Glomerular endothelial cell (primary cell): Measurements from ENCODE around the gene SYNE3. TPM values are rescaled to one million over a fixed set of nuclear protein-coding genes. Genes with fewer than 3 reads are reported as not detected.

ENCODE experiments used
- DNase-seq: peaks from one replicate; pipeline ENCODE4 v3.0.0-alpha.2; 2011; ENCODE audit warnings: low read depth, low spot score; ENCODE audit errors: extremely low read depth
- total RNA-seq: library from RNA; depleted of rRNA; stranded (reverse); fragments of >200 nt; gene quantifications from 2 replicates; pipeline ENCODE4 v1.2.3, GENCODE V29; 2015

The SYNE3 gene
- total RNA-seq = 5.8 and 7.4 TPM in 2 replicates

DNA sequence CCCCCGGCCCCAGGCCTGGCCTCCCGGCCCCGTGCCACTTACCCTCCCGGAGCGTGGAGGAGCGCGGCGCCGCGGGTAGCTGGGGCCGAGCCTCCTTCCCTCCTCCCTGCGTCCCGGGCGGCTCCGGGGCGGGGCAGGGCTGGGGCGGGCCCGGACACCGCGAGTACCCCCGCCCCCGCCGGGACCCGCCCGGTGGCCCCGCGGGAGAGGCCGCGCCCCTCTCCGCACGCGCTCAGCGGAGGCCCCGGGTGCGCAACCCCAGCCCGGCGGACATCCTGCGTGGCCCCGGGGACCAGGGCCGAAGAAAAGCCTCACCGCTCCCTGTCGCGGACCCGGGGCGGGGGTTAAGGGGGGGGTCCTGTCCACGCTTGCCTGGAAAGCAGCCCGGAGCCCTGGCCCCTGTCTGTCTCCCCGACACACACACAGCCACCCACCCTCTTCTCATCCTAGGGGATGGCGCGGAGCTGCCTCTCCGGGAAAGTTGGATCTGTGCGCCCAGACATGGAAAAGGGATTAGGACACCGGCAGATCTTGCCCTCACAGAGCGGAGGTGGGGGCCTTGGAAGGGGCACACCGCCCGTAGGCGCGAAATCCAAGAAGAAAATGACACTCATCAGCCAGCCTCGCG is at the start of gene SYNE3:
Gene SYNE3, minus strand, starts transcription at position 97 of the 628 bp plus-strand sequence. CDS start 40,829 bp downstream, outside the sequence.
- DNase-seq = no peak

DNA sequence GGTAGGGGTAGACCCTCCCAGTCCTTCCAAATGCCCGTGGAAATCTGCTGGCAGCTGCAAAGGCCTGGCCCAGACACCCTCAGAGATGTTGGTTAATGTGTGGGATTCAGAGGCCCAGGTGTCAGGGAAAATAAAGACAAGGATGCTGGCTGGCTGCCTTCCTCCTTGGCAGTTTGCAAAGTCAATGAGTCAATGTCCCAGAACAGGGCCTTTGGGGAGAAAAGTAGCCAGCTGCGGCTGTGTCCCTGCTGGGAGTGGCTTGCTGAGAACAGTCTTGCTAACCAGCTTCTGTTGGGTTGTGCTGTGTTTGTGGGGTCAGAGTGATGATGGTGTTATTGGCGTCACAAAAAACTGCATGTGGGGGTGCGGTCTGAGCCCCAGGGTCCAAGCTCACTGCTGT is 47.6 kb upstream of the SYNE3 start:
- DNase-seq = no peak

DNA sequence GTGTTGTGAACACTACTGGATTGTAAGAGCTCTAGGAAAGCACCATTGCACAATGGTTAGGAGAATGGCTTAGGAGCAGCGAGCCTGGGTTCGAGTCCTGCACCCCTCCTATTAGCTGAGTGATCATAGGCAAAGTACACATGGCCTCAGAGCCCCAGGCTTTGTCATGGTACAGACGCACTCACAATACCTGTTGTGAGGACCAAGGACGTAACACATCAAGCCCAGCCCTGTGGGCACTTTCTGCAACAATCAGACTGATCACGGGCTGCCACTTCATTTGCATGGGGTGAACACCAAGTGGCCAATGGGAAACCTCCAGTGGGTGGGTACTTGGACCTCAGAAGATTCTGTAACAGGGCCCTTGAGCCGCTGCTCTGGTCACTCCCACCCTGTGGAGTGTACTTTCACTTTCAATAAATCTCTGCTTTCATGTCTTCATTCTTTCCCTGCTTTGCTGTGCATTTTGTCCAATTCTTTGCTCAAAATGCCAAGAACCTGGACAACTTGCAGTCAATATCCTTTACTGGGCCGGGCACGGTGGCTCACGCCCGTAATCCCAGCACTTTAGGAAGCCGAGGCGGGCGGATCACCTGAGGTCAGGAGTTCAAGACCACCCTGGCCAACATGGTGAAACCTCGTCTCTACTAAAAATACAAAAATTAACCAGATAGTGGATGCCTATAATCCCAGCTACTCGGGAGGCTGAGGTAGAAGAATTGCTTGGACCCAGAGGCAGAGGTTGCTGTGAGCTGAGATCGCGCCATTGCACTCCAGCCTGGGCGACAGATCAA is 46.6 kb upstream of the SYNE3 start:
- DNase-seq = no peak

GRCh38 chr14:95561001-95561412 is 44.6 kb upstream of the SYNE3 start:
- peak; percentile 62 for DNase-seq

- DNase-seq = no peak
These were observed 42.8 kb upstream of the SYNE3 start for GRCh38 chr14:95559203-95559602.

DNA sequence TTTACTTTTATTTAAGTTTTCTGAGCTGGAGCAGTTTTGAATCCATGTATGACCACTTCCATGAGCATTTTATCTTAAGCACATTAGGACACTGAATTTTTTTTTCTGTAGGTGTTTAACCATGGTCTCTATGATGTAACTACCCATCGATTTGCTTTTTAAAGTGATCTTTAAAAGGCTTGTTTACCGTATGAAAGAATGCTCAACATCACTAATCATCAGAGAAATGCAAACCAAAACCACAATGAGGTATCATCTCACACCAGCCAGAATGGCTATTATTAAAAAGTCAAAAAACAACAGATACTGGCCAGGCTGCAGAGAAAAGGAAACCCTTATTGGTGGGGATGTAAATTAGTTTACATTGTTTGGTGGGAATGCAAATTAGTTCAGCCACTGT is 41.4 kb upstream of the SYNE3 start:
- DNase-seq = no peak

- DNase-seq = no peak
These were observed 40.8 kb upstream of the SYNE3 start for GRCh38 chr14:95557291-95557690.

- DNase-seq = no peak
These were observed 38.6 kb upstream of the SYNE3 start for GRCh38 chr14:95555053-95555452.

DNA sequence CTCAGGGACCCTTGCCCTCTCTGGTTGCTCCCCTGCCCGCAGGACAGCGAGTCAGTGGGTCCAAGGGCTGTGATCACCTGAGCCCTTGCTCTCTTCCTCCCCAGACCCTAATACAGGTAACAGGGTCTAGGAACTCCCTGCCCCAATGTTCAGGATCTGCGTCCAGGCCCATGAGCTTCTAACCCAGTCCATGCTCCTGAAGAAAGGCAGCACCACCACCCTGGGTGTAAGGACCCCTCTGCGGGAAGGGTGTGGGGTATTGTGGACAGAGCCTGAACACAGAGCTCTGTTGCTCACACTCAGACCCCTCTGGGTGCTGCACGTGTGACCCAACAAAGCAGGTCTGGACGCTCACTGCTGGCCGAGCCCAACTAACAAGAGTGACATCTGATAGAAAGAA is 36.7 kb upstream of the SYNE3 start:
- no peak for DNase-seq

DNA sequence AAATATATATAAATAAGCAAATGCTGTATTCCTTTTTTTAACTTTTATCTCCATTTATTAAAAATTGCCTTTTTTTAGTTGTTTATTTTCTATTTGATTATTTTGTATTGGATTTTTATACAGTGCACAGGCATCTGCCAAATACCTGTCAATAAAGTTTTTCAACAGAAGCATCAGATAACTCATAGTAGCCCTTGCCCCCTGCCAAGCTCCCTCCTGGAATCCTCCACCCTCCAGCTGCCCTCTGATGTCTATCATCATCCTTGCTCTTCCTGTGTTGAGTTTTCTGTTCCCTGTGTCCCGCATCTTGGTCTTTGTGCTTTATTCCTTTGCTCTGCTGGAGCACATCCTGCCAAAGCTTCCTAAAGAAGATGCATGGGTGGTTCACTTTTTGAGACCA is 35.0 kb upstream of the SYNE3 start:
- DNase-seq = no peak

DNA sequence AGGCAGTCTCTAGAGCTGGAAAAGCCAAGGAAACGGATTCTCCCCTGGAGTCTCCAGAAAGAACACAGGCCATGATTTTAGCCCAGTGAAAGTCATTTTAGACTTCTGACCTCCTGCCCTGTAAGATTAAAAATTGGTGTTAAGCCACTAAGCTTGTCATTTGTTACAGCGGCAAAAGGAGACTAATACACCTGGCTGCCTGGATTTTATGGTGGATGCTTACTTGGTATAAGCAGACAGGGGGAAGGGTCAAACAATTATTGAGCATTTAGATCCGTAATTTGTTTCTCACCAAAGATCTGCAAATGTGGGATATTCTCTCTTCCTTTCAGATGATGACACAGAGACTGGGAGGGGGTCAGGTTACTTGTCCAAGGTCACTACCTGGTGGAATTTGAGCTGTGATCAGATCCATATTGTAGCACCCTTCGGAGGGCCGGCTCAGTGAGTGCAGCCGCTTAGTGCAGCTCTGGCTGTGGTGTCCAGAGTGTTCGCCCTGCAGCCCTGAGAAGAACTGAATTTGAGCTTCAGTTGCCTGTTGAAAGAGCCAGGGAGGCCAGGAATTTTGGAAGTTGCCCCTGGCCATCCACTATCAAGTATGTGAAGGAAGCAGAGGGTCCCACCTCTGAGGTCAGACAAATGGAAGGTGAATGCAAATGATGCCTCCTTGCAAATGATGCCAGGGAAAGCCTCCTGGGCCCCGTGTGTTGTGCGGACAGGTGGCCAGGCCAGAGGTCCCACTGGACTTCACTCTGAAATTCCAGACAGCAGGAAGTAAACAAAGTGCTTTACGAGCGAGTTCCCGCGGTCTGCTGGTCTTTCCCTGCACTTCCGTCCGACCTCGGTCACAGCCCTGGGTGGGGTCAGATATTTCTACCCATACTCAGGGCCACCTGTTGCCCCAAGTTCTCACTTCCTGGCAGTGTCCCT is 33.5 kb upstream of the SYNE3 start:
- DNase-seq = no peak

GRCh38 chr14:95548328-95548929 is 32.0 kb upstream of the SYNE3 start:
- DNase-seq = no peak

GRCh38 chr14:95547626-95548327 is 31.3 kb upstream of the SYNE3 start:
- no peak for DNase-seq

DNA sequence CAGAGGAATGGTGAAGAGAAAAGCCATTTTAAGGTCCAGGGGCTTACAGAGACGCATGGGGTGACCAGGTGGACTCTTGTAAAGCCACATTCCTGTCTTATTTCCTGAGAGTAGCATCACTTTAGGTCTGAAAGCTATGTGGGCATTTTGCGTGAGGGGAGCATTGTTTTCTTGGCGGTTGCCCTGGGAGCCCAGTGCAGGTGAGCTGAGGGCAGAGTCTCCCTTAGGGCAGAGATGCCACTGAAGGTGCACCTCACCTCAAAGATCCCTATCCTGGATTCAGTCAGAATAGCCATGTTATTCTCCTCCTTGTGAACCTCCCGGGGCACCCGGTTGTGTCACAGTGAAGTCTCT is 30.8 kb upstream of the SYNE3 start:
- no peak for DNase-seq

DNA sequence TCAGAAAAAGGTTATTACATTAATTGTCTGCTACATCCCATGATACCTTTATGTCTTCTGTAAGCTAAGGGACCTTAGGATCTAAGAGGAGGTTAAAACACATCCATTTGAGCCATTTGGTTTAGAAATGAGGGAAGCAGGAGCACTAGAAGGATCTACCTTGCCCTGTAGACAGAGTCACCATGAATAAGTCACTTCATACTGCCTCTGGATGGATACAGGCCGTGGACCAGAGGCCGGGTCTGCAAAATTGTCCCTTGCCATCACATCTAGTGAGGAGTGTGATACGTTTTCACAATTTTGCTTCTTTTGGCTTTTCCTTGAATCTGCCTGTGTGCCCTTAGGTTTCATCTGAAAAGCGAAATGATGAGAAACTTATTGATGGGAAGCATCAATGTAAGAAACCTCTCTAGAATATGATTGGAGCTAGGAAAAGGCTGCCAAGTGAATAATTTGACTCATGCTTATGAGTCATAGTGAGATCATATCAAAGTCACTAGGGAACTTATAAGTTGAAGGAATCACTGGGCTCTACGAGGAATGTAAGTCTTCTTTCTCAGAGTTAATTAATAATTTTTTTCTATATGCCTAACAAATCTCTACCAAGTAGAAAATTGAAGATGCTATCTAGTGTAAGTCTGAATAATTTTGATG is 29.2 kb upstream of the SYNE3 start:
- no peak for DNase-seq

DNA sequence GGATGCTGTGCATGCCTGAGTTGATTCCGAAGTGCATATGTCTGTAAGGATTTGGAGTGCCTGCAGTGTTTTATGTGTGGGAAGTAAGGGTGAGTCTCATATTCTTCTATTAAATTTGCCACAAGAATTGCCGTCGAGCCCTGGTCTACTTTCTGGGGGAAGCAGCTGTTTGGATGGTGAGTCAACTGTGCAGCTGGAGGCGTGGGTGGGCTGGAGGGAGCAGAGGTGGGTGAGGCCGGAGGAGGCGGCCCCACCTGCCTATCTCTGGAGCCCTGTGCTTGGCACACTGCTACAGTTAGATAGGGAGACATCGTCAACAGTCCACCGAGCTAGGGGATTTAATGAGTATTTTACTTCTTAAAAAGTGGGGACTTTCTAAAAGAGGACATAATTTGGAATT is 28.1 kb upstream of the SYNE3 start:
- DNase-seq = no peak

GRCh38 chr14:95543021-95543420 is 26.6 kb upstream of the SYNE3 start:
- no peak for DNase-seq

DNA sequence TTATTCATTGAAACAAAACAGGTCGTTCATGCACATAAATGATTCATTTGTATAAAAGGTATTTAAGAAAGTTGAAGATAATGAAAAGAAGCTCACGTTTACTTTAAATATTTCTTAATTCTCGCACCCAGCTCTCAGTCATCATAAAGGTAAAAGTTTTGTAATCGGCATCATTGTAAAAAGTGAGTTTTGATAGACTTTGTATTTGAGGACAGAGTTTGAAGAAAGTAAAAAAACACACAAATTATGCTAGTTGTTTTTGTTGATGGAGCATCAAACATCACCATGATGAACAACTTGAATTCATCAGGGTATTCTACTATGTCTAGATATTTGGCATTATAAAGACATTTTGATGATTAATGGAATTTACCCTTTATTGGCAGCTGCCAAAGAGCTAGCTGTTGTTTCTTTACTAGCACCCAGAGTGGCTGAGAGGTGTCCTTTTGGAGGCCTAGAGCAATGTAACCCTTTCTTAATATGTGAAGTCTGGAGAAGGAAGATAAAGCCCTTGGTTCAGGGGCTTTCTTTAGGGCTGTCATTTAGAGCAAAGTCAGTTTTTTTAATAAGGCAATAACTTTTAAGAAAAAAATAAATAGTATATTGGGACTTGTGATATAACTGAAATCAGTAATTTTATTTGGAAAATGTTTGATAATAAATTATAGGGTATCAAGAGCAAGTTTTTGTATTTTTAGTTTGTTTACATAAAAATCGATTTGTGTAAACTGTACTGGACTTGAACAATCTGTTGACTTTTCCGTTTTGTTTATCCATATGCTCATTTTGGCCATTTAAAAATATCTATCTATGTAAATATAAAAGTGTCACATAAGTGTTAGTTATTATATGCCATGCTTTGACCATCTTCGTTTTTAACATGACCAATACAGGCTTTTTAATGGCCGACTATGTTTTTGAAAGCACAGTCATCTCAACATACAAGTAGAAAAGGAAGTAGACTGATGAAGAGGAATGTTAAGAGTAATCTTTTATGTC is 25.8 kb upstream of the SYNE3 start:
- no peak for DNase-seq

- no peak for DNase-seq
These were observed 24.9 kb upstream of the SYNE3 start for GRCh38 chr14:95541346-95541745.
